ENCODE data around the gene TMEM141.

The TMEM141 gene

DNA sequence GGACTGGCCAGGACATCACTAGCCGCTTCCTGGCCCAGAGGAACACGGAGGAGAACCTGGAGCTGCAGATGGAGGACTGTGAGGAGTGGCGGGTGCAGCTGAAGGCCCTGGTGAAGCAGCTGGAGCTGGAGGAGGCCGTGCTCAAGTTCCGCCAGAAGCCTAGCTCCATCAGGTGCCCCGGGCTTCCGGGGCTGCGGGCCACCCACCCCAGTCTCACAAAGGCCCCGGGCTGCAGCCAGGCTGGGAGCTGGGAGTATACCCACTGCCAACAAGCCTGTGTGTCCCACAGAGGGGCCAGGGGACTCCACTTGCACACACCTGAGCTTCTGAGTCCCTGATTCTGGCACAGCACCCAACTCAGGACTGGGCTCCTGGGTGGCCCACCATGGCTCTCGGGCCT lies 14.9 kb downstream of the TMEM141 start:
- Histone ChIP-seq H3K27me3 (ENCODE audit: insufficient read depth, poor library complexity, severe bottlenecking) (no peaks in the 10 kb centered on the region), H3K27ac (ENCODE audit: poor library complexity, severe bottlenecking) (no peak overlapping the region), H3K4me1 (ENCODE audit: insufficient read depth, poor library complexity, severe bottlenecking) (peaks cover 16% of the 10 kb centered on the region), H3K4me3 (ENCODE audit: severe bottlenecking) (no peak overlapping the region), H3K36me3 (ENCODE audit: low read depth) (peaks cover 21% of the 10 kb centered on the region), H3K9me3 (ENCODE audit: severe bottlenecking) (no peaks in the 10 kb centered on the region)
- TF ChIP-seq, protein P1, sequence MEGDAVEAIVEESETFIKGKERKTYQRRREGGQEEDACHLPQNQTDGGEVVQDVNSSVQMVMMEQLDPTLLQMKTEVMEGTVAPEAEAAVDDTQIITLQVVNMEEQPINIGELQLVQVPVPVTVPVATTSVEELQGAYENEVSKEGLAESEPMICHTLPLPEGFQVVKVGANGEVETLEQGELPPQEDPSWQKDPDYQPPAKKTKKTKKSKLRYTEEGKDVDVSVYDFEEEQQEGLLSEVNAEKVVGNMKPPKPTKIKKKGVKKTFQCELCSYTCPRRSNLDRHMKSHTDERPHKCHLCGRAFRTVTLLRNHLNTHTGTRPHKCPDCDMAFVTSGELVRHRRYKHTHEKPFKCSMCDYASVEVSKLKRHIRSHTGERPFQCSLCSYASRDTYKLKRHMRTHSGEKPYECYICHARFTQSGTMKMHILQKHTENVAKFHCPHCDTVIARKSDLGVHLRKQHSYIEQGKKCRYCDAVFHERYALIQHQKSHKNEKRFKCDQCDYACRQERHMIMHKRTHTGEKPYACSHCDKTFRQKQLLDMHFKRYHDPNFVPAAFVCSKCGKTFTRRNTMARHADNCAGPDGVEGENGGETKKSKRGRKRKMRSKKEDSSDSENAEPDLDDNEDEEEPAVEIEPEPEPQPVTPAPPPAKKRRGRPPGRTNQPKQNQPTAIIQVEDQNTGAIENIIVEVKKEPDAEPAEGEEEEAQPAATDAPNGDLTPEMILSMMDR (IDR thresholded peaks at IDR 0.05; ENCODE audit: poor library complexity, severe bottlenecking): no peak
- DNase-seq (ENCODE audit: low spot score): no peak
- no peak for ATAC-seq (ENCODE audit: low read depth)

GRCh38 chr9:136806631-136807201 lies 15.6 kb downstream of the TMEM141 start:
- TF ChIP-seq, protein P1 (IDR thresholded peaks at IDR 0.05; ENCODE audit: poor library complexity, severe bottlenecking): no peak
- Histone ChIP-seq H3K27me3 (ENCODE audit: insufficient read depth, poor library complexity, severe bottlenecking) (no peaks in the 10 kb centered on the region), H3K27ac (ENCODE audit: poor library complexity, severe bottlenecking) (peak overlapping the region; percentile 67), H3K9me3 (ENCODE audit: severe bottlenecking) (no peaks in the 10 kb centered on the region), H3K36me3 (ENCODE audit: low read depth) (peaks cover 26% of the 10 kb centered on the region), H3K4me1 (ENCODE audit: insufficient read depth, poor library complexity, severe bottlenecking) (peaks cover 14% of the 10 kb centered on the region), H3K4me3 (ENCODE audit: severe bottlenecking) (peak overlapping the region; percentile 100)
- peak; percentile 11 for ATAC-seq (ENCODE audit: low read depth)
- no peak for DNase-seq (ENCODE audit: low spot score)

GRCh38 chr9:136807281-136808074 lies 16.3 kb downstream of the TMEM141 start, which contains the start of gene RABL6:
RABL6 (plus strand) TSS chr9:136807948; CDS start chr9:136808197, 249 bp downstream.
- H3K27me3 ChIP-seq (ENCODE audit: insufficient read depth, poor library complexity, severe bottlenecking): no peaks in the 10 kb centered on the region
- H3K36me3 ChIP-seq (ENCODE audit: low read depth): peaks cover 33% of the 10 kb centered on the region
- H3K4me3 ChIP-seq (ENCODE audit: severe bottlenecking): peak within 1 kb of the TSS; percentile 100
- H3K9me3 ChIP-seq (ENCODE audit: severe bottlenecking): no peaks in the 10 kb centered on the region
- peak within 1 kb of the TSS; percentile 67 for H3K27ac ChIP-seq (ENCODE audit: poor library complexity, severe bottlenecking)
- DNase-seq (ENCODE audit: low spot score) (peak; percentile 61), ATAC-seq (ENCODE audit: low read depth) (peak; percentile 66)
- TF ChIP-seq, protein P1 (IDR thresholded peaks at IDR 0.05; ENCODE audit: poor library complexity, severe bottlenecking): no peak
- H3K4me1 ChIP-seq (ENCODE audit: insufficient read depth, poor library complexity, severe bottlenecking): peaks cover 14% of the 10 kb centered on the region

GRCh38 chr9:136808075-136808805 lies 17.1 kb downstream of the TMEM141 start:
- DNase-seq (ENCODE audit: low spot score): peak; percentile 63
- Histone ChIP-seq H3K4me3 (ENCODE audit: severe bottlenecking) (peak overlapping the region; percentile 100), H3K9me3 (ENCODE audit: severe bottlenecking) (no peaks in the 10 kb centered on the region), H3K36me3 (ENCODE audit: low read depth) (peaks cover 41% of the 10 kb centered on the region), H3K27me3 (ENCODE audit: insufficient read depth, poor library complexity, severe bottlenecking) (no peaks in the 10 kb centered on the region), H3K27ac (ENCODE audit: poor library complexity, severe bottlenecking) (peak overlapping the region; percentile 67), H3K4me1 (ENCODE audit: insufficient read depth, poor library complexity, severe bottlenecking) (peaks cover 14% of the 10 kb centered on the region)
- TF ChIP-seq, protein P1 (IDR thresholded peaks at IDR 0.05; ENCODE audit: poor library complexity, severe bottlenecking): no peak
- peak; percentile 6; the same call in 2 of the 3 replicates for ATAC-seq (ENCODE audit: low read depth)

All from RWPE2 (cell line).